ENCODE data around the gene OXCT2.

The OXCT2 gene

DNA sequence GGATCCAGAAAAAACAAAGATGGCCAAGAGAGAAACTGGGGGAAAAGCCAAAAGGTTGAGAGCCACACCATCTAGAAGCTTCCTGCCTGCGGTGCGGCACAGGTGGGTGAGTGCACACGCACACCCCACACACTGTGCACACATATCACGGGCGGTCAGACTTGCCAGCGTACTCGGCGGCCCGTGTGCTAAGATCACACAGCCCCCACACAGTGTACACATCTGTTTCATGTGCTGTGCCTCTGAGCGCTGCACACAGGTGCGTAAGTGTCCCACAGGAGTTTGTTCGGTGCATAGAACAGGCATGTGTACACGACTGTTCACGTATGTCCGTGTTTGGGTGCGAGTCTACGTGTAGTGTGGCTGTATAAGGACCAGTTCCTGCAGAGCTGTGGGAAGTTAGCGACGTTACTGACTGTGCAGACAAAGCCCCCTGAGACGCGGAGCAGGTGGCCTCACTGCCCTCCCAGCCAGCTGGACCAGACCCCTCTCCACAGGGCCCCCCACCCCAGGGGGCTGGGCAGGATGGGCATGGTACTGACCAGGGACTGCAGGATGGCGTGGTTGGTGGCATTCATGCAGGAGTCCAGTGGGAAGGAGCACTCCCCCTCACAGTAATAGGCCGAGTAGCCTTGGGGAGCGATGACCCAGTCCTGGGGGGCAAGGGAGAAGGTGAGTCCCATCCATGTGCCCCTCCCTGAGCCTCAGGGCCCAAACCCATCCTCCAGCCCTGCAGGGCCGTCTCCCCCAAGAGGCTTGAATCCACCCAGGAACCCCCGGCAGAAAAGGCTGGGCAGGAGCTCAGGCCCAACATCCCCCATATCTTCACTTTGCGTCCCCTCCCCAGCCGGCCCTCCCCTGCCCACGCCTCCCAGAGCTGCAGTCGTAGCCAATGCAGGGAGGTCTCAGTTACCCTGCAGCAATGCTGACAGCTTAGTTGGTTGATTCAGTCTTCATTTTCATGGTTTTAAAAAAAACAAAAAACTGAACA is 8.3 kb downstream of the OXCT2 start:
- 94 to 97% methylated on average over 27 to 30 of the region's 30 CpGs for WGBS, 2 experiments
- Histone ChIP-seq H3K36me3 (ENCODE audit: control insufficient read depth, insufficient read depth, low read length) (no peaks in the 10 kb centered on the region), H3K9me3 (ENCODE audit: control insufficient read depth, low read length) (no peaks in the 10 kb centered on the region), H3K27me3 (ENCODE audit: control insufficient read depth, insufficient read depth, low read length, poor library complexity, severe bottlenecking) (no peaks in the 10 kb centered on the region), H3K4me3 (ENCODE audit: insufficient read depth, low read depth, low read length) (no peak overlapping the region), H3K4me1 (ENCODE audit: control insufficient read depth, insufficient read depth, low read length) (no peaks in the 10 kb centered on the region), H3K27ac (ENCODE audit: insufficient read depth, low read depth, low read length, poor library complexity, severe bottlenecking) (no peak overlapping the region)

DNA sequence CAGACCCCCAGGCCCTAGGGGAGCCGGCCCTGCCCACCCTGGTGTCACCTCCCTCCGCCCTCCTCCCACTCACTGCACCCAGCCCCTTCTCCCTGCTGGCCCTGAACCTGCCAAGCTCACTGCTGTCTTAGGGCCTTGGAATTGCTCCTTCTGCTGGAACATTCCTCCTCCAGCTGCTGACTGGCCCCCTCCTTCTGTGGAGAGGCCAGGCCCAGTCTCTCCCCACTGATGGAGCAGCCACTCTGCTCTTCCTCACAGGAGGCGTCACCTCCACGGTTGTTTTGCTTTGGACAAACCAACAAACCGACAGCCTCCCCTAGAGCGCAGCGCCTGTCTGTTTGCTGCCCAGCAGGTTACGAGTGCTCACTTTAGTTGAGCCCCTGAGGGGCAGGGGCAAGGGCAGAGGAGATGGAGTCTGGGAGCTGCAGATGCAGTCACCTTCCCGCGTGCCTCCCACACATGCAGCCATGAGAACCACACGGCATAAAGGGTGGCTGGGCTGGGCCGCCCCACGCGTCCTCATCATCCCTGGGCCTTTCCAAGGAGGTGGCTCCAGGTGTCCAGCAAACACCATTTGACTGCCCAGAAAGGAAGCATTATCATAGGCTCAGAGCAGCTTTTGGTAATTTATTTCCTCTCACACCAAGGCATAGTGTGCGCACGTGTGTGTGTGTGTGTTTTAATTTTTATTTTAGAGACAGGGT is 9.4 kb downstream of the OXCT2 start:
- H3K4me1 ChIP-seq (ENCODE audit: control insufficient read depth, insufficient read depth, low read length) = no peaks in the 10 kb centered on the region
- H3K9me3 ChIP-seq (ENCODE audit: control insufficient read depth, low read length) = no peaks in the 10 kb centered on the region
- no peaks in the 10 kb centered on the region for H3K27me3 ChIP-seq (ENCODE audit: control insufficient read depth, insufficient read depth, low read length, poor library complexity, severe bottlenecking)

GRCh38 chr1:39761016-39761415 is 10.1 kb downstream of the OXCT2 start:
- Histone ChIP-seq H3K4me3 (ENCODE audit: insufficient read depth, low read depth, low read length) (no peak overlapping the region), H3K9me3 (ENCODE audit: control insufficient read depth, low read length) (no peaks in the 10 kb centered on the region), H3K27ac (ENCODE audit: insufficient read depth, low read depth, low read length, poor library complexity, severe bottlenecking) (no peak overlapping the region), H3K36me3 (ENCODE audit: control insufficient read depth, insufficient read depth, low read length) (no peaks in the 10 kb centered on the region), H3K27me3 (ENCODE audit: control insufficient read depth, insufficient read depth, low read length, poor library complexity, severe bottlenecking) (no peaks in the 10 kb centered on the region), H3K4me1 (ENCODE audit: control insufficient read depth, insufficient read depth, low read length) (no peaks in the 10 kb centered on the region)
- WGBS, 2 experiments = 85 to 88% methylated on average over 9 of the region's 9 CpGs

More for the DNA sequence above, 9.4 kb downstream of the OXCT2 start:
- no peak overlapping the region for H3K27ac ChIP-seq (ENCODE audit: insufficient read depth, low read depth, low read length, poor library complexity, severe bottlenecking)
- H3K36me3 ChIP-seq (ENCODE audit: control insufficient read depth, insufficient read depth, low read length) = no peaks in the 10 kb centered on the region
- no peak overlapping the region for H3K4me3 ChIP-seq (ENCODE audit: insufficient read depth, low read depth, low read length)
- WGBS, 2 experiments = 90 to 94% methylated on average over 16 of the region's 16 CpGs

DNA sequence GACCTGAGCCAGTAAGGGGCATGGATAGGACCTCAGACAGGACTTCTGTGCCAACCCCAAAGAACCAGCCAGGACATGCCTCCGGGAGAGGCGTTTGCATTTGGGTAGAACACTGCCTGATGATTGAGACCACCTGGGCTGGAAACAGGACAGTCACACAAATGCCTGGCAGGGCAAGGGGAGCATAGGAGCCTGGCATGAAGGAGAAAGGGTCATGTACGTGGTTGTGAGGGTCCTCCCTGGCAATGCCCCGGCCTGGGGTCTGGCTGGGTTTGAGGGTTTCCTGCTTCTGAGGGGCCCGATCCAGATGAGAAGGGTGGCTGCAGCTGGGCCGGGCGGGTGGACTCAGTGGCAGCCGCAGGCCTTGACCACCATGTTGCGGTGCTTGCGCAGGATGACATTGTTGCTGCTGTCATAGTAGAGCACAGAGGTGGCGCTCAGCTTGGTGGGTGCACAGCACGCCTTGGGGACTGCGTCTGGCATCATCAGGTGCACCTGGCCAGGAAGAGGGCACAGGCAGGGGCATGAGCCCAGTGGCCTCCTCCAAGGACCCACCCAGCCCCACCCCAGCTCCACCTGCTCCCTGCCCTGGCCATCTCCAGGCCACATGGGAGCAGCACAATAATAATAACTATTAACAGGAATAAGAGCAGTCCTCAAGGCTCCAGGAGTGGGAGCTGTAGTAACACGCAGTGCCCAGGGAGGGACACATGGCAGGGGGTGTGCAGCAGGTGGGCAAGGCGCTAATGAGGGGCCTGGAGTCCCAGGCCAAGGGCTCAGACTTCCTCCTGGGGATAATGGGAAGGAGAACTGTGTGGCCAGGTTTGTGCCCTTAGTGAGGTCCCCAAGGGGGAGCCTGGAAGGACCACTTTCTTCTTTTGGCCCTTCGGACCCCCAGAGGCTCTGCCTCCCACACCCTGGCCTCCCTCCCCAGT is 10.8 kb downstream of the OXCT2 start:
- 94% methylated on average over 16 of the region's 16 CpGs for WGBS, 2 experiments
- H3K4me3 ChIP-seq (ENCODE audit: insufficient read depth, low read depth, low read length) = no peak overlapping the region
- no peak overlapping the region for H3K27ac ChIP-seq (ENCODE audit: insufficient read depth, low read depth, low read length, poor library complexity, severe bottlenecking)
- no peaks in the 10 kb centered on the region for H3K9me3 ChIP-seq (ENCODE audit: control insufficient read depth, low read length)
- H3K36me3 ChIP-seq (ENCODE audit: control insufficient read depth, insufficient read depth, low read length) = no peaks in the 10 kb centered on the region
- no peaks in the 10 kb centered on the region for H3K27me3 ChIP-seq (ENCODE audit: control insufficient read depth, insufficient read depth, low read length, poor library complexity, severe bottlenecking)
- no peaks in the 10 kb centered on the region for H3K4me1 ChIP-seq (ENCODE audit: control insufficient read depth, insufficient read depth, low read length)

DNA sequence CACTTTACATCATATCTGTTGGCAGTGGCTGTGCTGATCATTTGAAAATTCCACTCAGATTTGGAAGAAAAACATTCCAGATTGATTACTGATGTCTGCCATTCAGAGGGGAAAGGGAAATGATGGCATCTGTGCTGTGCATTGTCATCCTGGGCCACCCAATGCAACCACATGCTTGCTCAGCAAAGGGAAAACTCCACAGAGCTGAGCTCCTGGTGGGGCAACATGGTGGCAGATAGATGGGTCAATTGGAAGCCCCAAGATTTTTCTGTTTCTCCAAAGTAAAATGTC is 11.8 kb downstream of the OXCT2 start:
- Histone ChIP-seq H3K27ac (ENCODE audit: insufficient read depth, low read depth, low read length, poor library complexity, severe bottlenecking) (no peak overlapping the region), H3K36me3 (ENCODE audit: control insufficient read depth, insufficient read depth, low read length) (peaks cover 3% of the 10 kb centered on the region), H3K9me3 (ENCODE audit: control insufficient read depth, low read length) (no peaks in the 10 kb centered on the region), H3K27me3 (ENCODE audit: control insufficient read depth, insufficient read depth, low read length, poor library complexity, severe bottlenecking) (no peaks in the 10 kb centered on the region), H3K4me1 (ENCODE audit: control insufficient read depth, insufficient read depth, low read length) (no peaks in the 10 kb centered on the region), H3K4me3 (ENCODE audit: insufficient read depth, low read depth, low read length) (no peak overlapping the region)

GRCh38 chr1:39758556-39759435 is 12.4 kb downstream of the OXCT2 start:
- Histone ChIP-seq H3K36me3 (ENCODE audit: control insufficient read depth, insufficient read depth, low read length) (peaks cover 7% of the 10 kb centered on the region), H3K9me3 (ENCODE audit: control insufficient read depth, low read length) (no peaks in the 10 kb centered on the region), H3K27ac (ENCODE audit: insufficient read depth, low read depth, low read length, poor library complexity, severe bottlenecking) (no peak overlapping the region), H3K4me1 (ENCODE audit: control insufficient read depth, insufficient read depth, low read length) (no peaks in the 10 kb centered on the region), H3K4me3 (ENCODE audit: insufficient read depth, low read depth, low read length) (no peak overlapping the region), H3K27me3 (ENCODE audit: control insufficient read depth, insufficient read depth, low read length, poor library complexity, severe bottlenecking) (no peaks in the 10 kb centered on the region)
- WGBS, 2 experiments = 94 to 95% methylated on average over 16 of the region's 16 CpGs

- H3K36me3 ChIP-seq (ENCODE audit: control insufficient read depth, insufficient read depth, low read length) = peaks cover 20% of the 10 kb centered on the region
These were observed 13.6 kb downstream of the OXCT2 start for GRCh38 chr1:39757501-39757900.

GRCh38 chr1:39755965-39756659 is 15.0 kb downstream of the OXCT2 start:
- Histone ChIP-seq H3K9me3 (ENCODE audit: control insufficient read depth, low read length) (no peaks in the 10 kb centered on the region), H3K27ac (ENCODE audit: insufficient read depth, low read depth, low read length, poor library complexity, severe bottlenecking) (no peak overlapping the region), H3K4me3 (ENCODE audit: insufficient read depth, low read depth, low read length) (no peak overlapping the region), H3K36me3 (ENCODE audit: control insufficient read depth, insufficient read depth, low read length) (peaks cover 33% of the 10 kb centered on the region), H3K4me1 (ENCODE audit: control insufficient read depth, insufficient read depth, low read length) (no peaks in the 10 kb centered on the region), H3K27me3 (ENCODE audit: control insufficient read depth, insufficient read depth, low read length, poor library complexity, severe bottlenecking) (no peaks in the 10 kb centered on the region)
- 87% methylated on average over 9 of the region's 9 CpGs for WGBS, 2 experiments

More at GRCh38 chr1:39757501-39757900, 13.6 kb downstream of the OXCT2 start:
- Histone ChIP-seq H3K27ac (ENCODE audit: insufficient read depth, low read depth, low read length, poor library complexity, severe bottlenecking) (no peak overlapping the region), H3K4me3 (ENCODE audit: insufficient read depth, low read depth, low read length) (no peak overlapping the region), H3K27me3 (ENCODE audit: control insufficient read depth, insufficient read depth, low read length, poor library complexity, severe bottlenecking) (no peaks in the 10 kb centered on the region), H3K4me1 (ENCODE audit: control insufficient read depth, insufficient read depth, low read length) (no peaks in the 10 kb centered on the region), H3K9me3 (ENCODE audit: control insufficient read depth, low read length) (no peaks in the 10 kb centered on the region)
- WGBS, 2 experiments = 95 to 96% methylated on average over 5 of the region's 5 CpGs

Data from ectodermal cell (in vitro differentiated cells).